Endothelial cell of umbilical vein (primary cell): ENCODE measurements around the gene YWHAQ. TPM values are rescaled to one million over a fixed set of nuclear protein-coding genes. Genes with fewer than 3 reads are reported as not detected.

Source experiments
- BruUV-seq: library from RNA; stranded (reverse); fragments of 400-500 nt; replicated peaks from 2 replicates; lab custom pipeline; 2021; lab: Mats Ljungman, UMichigan
- CTCF ChIA-PET: fragments of 300-600, 350-600 bp; sonication (Branson Sonifier 250); formaldehyde crosslinking; loops from one replicate; lab custom pipeline; 2021; ENCODE audit warnings: antibody characterized with exemption, inconsistent platforms; lab: Charles Lee
- POLR2A ChIA-PET: fragments of 300-600, 350-600 bp; sonication (Branson Sonifier 250); formaldehyde crosslinking; loops from one replicate; lab custom pipeline; 2021; ENCODE audit warnings: antibody characterized with exemption, inconsistent platforms; lab: Charles Lee
- DNase-seq: peaks from one replicate; pipeline ENCODE4 v3.0.0-alpha.2; 2011; ENCODE audit warnings: low read depth, low spot score
- FAIRE-seq: peaks from 2 replicates; lab custom pipeline; 2011; peaks lifted over from hg19 to GRCh38; lab: Jason Lieb, UNC
- H2AFZ ChIP-seq: 2 replicates; pipeline ENCODE4 v1.6.0; 2012; ENCODE audit warnings: low read depth, low read length, control low read depth, inconsistent platforms
- H3K27ac ChIP-seq: 2 replicates; pipeline ENCODE4 v1.5.1; 2011; ENCODE audit warnings: low read depth, mild to moderate bottlenecking, control low read depth, low read length, moderate library complexity; ENCODE audit not compliant: insufficient read depth
- H3K27me3 ChIP-seq, 2 experiments: 2 replicates each; pipeline versions ENCODE4 v1.6.0 to v1.6.1; 2011; ENCODE audit warnings: low read length in 2 of 2, mixed read lengths in 1 of 2; ENCODE audit not compliant: control insufficient read depth in 2 of 2, insufficient read depth in 2 of 2
- H3K36me3 ChIP-seq, 2 experiments: 2 replicates in 1 of 2; 3 replicates in 1 of 2; pipeline ENCODE4 v1.5.1; 2011; ENCODE audit warnings: low read length in 2 of 2, mild to moderate bottlenecking in 1 of 2, moderate library complexity in 1 of 2; ENCODE audit not compliant: control insufficient read depth in 2 of 2, insufficient read depth in 2 of 2; ENCODE audit errors: extremely low read depth in 1 of 2
- H3K4me1 ChIP-seq: 3 replicates; pipeline ENCODE4 v1.5.1; 2011; ENCODE audit warnings: mild to moderate bottlenecking, low read length; ENCODE audit not compliant: control insufficient read depth, insufficient read depth; ENCODE audit errors: extremely low read depth
- H3K4me2 ChIP-seq: 2 replicates; pipeline ENCODE4 v1.6.1; 2011; ENCODE audit warnings: low read length, control low read depth, mixed read lengths; ENCODE audit not compliant: insufficient read depth
- H3K4me3 ChIP-seq, 3 experiments: fragments of 200-600 bp in 1 of 3; sonication (generic), shearing (Covaris generic) in 1 of 3; replicated peaks in 1 of 3; 2 replicates each; pipeline ENCODE4 v1.5.1; 2011 to 2016; ENCODE audit warnings: control low read depth in 3 of 3, low read length in 3 of 3, mild to moderate bottlenecking in 2 of 3, inconsistent platforms in 1 of 3, low read depth in 1 of 3, moderate library complexity in 1 of 3; ENCODE audit not compliant: insufficient read depth in 1 of 3
- H3K79me2 ChIP-seq: 2 replicates; pipeline ENCODE4 v1.6.0; 2012; ENCODE audit warnings: low read length, inconsistent platforms; ENCODE audit not compliant: control insufficient read depth, insufficient read depth
- H3K9ac ChIP-seq: replicated peaks from 2 replicates; pipeline ENCODE3; 2011; ENCODE audit warnings: low read length, control low read depth; ENCODE audit not compliant: insufficient read depth; ENCODE audit errors: extremely low read depth
- H3K9me1 ChIP-seq: replicated peaks from 3 replicates; pipeline ENCODE4 v1.6.0; 2011; ENCODE audit warnings: mild to moderate bottlenecking, low read length; ENCODE audit not compliant: control insufficient read depth, insufficient read depth; ENCODE audit errors: extremely low read depth
- H3K9me3 ChIP-seq: replicated peaks from 2 replicates; pipeline ENCODE4 v1.5.1; 2012; ENCODE audit warnings: low read length, inconsistent platforms; ENCODE audit not compliant: control insufficient read depth, insufficient read depth
- H4K20me1 ChIP-seq: replicated peaks from 2 replicates; pipeline ENCODE3; 2011; ENCODE audit warnings: mild to moderate bottlenecking, low read length; ENCODE audit not compliant: control insufficient read depth, insufficient read depth; ENCODE audit errors: extremely low read depth
- CTCF ChIP-seq, 2 donors: IDR thresholded peaks; 1 replicate in 1 of 2; 2 replicates in 1 of 2; pipeline ENCODE4 v1.5.1; 2011; ENCODE audit warnings: low read length in 2 of 2, mild to moderate bottlenecking in 2 of 2, moderate library complexity in 2 of 2, control low read depth in 1 of 2, inconsistent platforms in 1 of 2, low read depth in 1 of 2; ENCODE audit not compliant: insufficient read depth in 1 of 2; ENCODE audit errors: extremely low read depth in 1 of 2
- EZH2 ChIP-seq: IDR thresholded peaks from 2 replicates; pipeline ENCODE4 v1.6.1; 2012; ENCODE audit warnings: borderline replicate concordance, low read depth, mild to moderate bottlenecking, moderate library complexity, low read length, inconsistent platforms; ENCODE audit not compliant: severe bottlenecking
- FOS ChIP-seq: IDR thresholded peaks from 2 replicates; pipeline ENCODE4 v1.6.1; 2011; ENCODE audit warnings: mild to moderate bottlenecking, low read length, moderate library complexity, borderline replicate concordance; ENCODE audit not compliant: insufficient read depth
- GATA2 ChIP-seq: IDR thresholded peaks from 2 replicates; pipeline ENCODE4 v1.7.0; 2011; ENCODE audit warnings: low read depth, mild to moderate bottlenecking, moderate library complexity, mixed read lengths, low read length; ENCODE audit not compliant: insufficient read length, insufficient read depth
- JUN ChIP-seq: IDR thresholded peaks from 2 replicates; pipeline ENCODE4 v1.6.1; 2011; ENCODE audit warnings: borderline replicate concordance, low read depth; ENCODE audit not compliant: insufficient read length, insufficient read depth
- MAX ChIP-seq: IDR thresholded peaks from 2 replicates; pipeline ENCODE4 v1.6.1; 2011; ENCODE audit not compliant: insufficient read depth, insufficient read length
- MYC ChIP-seq: IDR thresholded peaks from one replicate; pipeline ENCODE4 v1.6.1; 2011; ENCODE audit warnings: mild to moderate bottlenecking, low read depth, low read length
- POLR2A ChIP-seq: IDR thresholded peaks from 2 replicates; pipeline ENCODE4 v1.6.1; 2012; ENCODE audit warnings: low read depth, mild to moderate bottlenecking, control low read depth, low read length
- POLR2AphosphoS5 ChIP-seq: IDR thresholded peaks from 2 replicates; pipeline ENCODE4 v1.6.1; 2012; ENCODE audit warnings: low read depth, mild to moderate bottlenecking, control low read depth, low read length, moderate library complexity; ENCODE audit not compliant: insufficient read depth
- dilution Hi-C: fragments of 300-500 bp; cut with MboI; formaldehyde crosslinking; loops from one replicate; pipeline ENCODE4 v1.15.0; 2019; ENCODE audit warnings: low sequenced_read_pairs; ENCODE audit not compliant: extremely low pct_ligation_motif_present
- intact Hi-C: fragments of 100-400 bp; cut with micrococcal nuclease; formaldehyde crosslinking; loops from one replicate; pipeline ENCODE4 v1.10.0; 2022
- polyA plus RNA-seq, 4 experiments: library from polyadenylated mRNA; depleted of rRNA in 3 of 4; stranded (reverse) in 3 of 4; unstranded in 1 of 4; fragments of >200 nt; gene quantifications; 2 replicates each; pipeline versions ENCODE4 v1.2.1 to v1.2.3, GENCODE V29; 2011 to 2012; ENCODE audit warnings: missing spikeins in 1 of 4
- total RNA-seq: library from RNA; stranded (reverse); gene quantifications from 2 replicates; pipeline ENCODE4 v1.2.3, GENCODE V29; 2021

YWHAQ gene
- total and polyA plus RNA-seq, 2 donors (not counting 3 experiments of a cell fraction or from before 2014, with no cell fraction given), result 217 to 456 TPM

- dilution Hi-C loops, result no loop called here
- H3K4me1 ChIP-seq, result no peaks in the 10 kb centered on the region
- no peak for TF ChIP-seq GATA2
- TF ChIP-seq POLR2A, result no peak
- TF ChIP-seq JUN, result no peak
- TF ChIP-seq MAX, result no peak
- no peak for TF ChIP-seq FOS
- no peak for TF ChIP-seq MYC
- TF ChIP-seq EZH2, result no peak
- TF ChIP-seq POLR2AphosphoS5, result no peak
- no peak for TF ChIP-seq CTCF (IDR thresholded peaks at IDR 0.05; ENCODE audit: extremely low read depth in 1 of 2, insufficient read depth in 1 of 2, low read depth in 1 of 2, low read length in 2 of 2)
- H3K36me3 ChIP-seq, result no peaks in the 10 kb centered on the region
- POLR2A ChIA-PET, result no interaction called here
- DNase-seq (no peak), FAIRE-seq (no peak)
- no peaks in the 10 kb centered on the region for H3K9me3 ChIP-seq
- H3K27me3 ChIP-seq, result peaks cover 0 to 2% of the 10 kb centered on the region in 2 experiments
- no peaks in the 10 kb centered on the region for H4K20me1 ChIP-seq
- H2AFZ ChIP-seq, result no peak overlapping the region
- no peaks in the 10 kb centered on the region for H3K79me2 ChIP-seq
- intact Hi-C loops, result no loop called here
- H3K4me2 ChIP-seq, result no peak overlapping the region
- H3K27ac ChIP-seq, result no peak overlapping the region
- BruUV-seq, result no TSS peak
- CTCF ChIA-PET, result no interaction called here
- H3K9me1 ChIP-seq, result no peaks in the 10 kb centered on the region
- no peak overlapping the region for H3K9ac ChIP-seq
- H3K4me3 ChIP-seq, result no peak overlapping the region
Measured at GRCh38 chr2:9664365-9664764, 33.6 kb upstream of the YWHAQ start.
